Ovary (tissue), 3 donors: ENCODE results near the gene PYGB.

Experiments
- POLR2A ChIP-seq: fragments of 450-650 bp; IDR thresholded peaks from one replicate; pipeline ENCODE4 v1.6.1; 2017; ENCODE audit warnings: antibody characterized with exemption, mild to moderate bottlenecking, moderate library complexity
- TF ChIP-seq, protein P1 (sequence below), 3 donors: fragments of 450-650 bp in 2 of 3; fragments of 200-600 bp in 1 of 3; IDR thresholded peaks; one replicate each; pipeline versions ENCODE4 v1.5.1 to v1.8.0; 2016 to 2022; ENCODE audit warnings: antibody characterized with exemption in 3 of 3, mild to moderate bottlenecking in 1 of 3
- donor health status: DM: no; HTN: no; CAD: no.

DNA sequence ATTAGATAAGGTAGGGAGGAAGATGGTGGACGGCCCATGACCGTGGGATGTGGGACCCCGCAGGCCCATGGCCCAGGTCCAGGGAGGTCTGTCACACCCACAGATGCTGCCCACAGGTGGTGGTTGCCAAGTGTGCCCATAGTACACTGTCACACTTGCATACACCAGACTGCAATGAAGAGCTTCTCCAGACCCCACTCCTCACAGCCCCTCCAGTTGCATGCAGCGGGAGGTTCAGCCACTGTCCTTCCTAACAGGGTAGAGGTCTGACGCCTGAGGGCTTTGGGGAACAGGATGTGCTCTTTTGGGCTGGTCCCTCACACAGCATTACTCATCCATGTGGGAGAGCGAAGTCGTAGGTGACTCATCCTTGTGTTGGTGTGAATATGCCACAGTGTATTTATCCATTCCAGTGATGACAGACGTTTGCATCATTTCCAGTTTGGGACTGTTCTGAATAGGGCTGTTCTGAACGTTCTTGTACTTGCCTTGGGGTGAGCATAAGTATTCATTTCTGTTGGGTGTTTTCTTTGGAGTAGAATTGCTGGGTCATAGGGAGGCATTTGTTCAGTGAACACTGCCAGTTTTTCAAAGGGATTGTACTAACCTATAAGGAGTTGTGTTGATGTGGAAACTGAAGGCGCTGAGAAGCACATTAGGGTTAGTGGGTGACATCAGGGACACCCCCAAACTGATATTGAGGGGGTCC, 10.1 kb upstream of the PYGB start:
- TF ChIP-seq, protein P1, sequence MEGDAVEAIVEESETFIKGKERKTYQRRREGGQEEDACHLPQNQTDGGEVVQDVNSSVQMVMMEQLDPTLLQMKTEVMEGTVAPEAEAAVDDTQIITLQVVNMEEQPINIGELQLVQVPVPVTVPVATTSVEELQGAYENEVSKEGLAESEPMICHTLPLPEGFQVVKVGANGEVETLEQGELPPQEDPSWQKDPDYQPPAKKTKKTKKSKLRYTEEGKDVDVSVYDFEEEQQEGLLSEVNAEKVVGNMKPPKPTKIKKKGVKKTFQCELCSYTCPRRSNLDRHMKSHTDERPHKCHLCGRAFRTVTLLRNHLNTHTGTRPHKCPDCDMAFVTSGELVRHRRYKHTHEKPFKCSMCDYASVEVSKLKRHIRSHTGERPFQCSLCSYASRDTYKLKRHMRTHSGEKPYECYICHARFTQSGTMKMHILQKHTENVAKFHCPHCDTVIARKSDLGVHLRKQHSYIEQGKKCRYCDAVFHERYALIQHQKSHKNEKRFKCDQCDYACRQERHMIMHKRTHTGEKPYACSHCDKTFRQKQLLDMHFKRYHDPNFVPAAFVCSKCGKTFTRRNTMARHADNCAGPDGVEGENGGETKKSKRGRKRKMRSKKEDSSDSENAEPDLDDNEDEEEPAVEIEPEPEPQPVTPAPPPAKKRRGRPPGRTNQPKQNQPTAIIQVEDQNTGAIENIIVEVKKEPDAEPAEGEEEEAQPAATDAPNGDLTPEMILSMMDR (IDR thresholded peaks at IDR 0.05): no peak
- TF ChIP-seq POLR2A: no peak
